Pancreas (tissue), 10 donors: ENCODE data around the gene SHROOM3. TPM values are rescaled to one million over a fixed set of nuclear protein-coding genes. Genes with fewer than 3 reads are reported as not detected.

Experiments used
- ATAC-seq, 4 donors: fragments of 200-7000 bp; cut with Tn5 transposase; one replicate each; pipeline versions ENCODE4 v1.8.0 to v1.9.1; 2020; ENCODE audit warnings: mild to moderate bottlenecking in 4 of 4, moderate library complexity in 4 of 4
- DNase-seq, 6 donors: peaks; one replicate each; pipeline ENCODE4 v3.0.0-alpha.2; 2020
- FAIRE-seq: peaks from 2 replicates; lab custom pipeline; 2012; peaks lifted over from hg19 to GRCh38; lab: Jason Lieb, UNC
- H3K27ac ChIP-seq, 4 donors: fragments of 200-600 bp; sonication (generic); 1 replicate in 3 of 4; 2 replicates in 1 of 4; pipeline versions ENCODE4 v1.5.0 to v1.8.0; 2020
- H3K27me3 ChIP-seq, 4 donors: fragments of 200-600 bp; one replicate each; pipeline ENCODE4 v1.8.0; 2021
- H3K36me3 ChIP-seq, 3 donors: fragments of 200-600 bp; sonication (generic) in 1 of 3; one replicate each; pipeline versions ENCODE4 v1.5.0 to v1.8.0; 2020 to 2021
- H3K4me1 ChIP-seq, 3 donors: fragments of 200-600 bp; one replicate each; pipeline ENCODE4 v1.8.0; 2021
- H3K4me3 ChIP-seq, 4 donors: fragments of 200-600 bp; sonication (generic) in 2 of 4; one replicate each; pipeline versions ENCODE4 v1.5.0 to v1.8.0; 2020 to 2021
- H3K9me3 ChIP-seq, 4 donors: fragments of 200-600 bp; one replicate each; pipeline ENCODE4 v1.8.0; 2021
- WGBS, 2 donors: extraction: QIAGEN DNeasy Blood & Tissue Kit; methylation state at CpG; one replicate each; pipeline ENCODE4 v1.1.7; 2013; 5-methylcytosine and 5-hydroxymethylcytosine counted together
- intact Hi-C, 3 donors: fragments of 100-400 bp; cut with DNase I; formaldehyde crosslinking; loops; one replicate each; pipeline versions ENCODE4 v1.11.1 to v1.14.2; 2022
- polyA plus RNA-seq, 2 donors: library from polyadenylated mRNA; stranded (reverse); fragments of 200-250 nt; gene quantifications; one replicate each; pipeline ENCODE4 v1.2.3, GENCODE V29; 2013
- total RNA-seq, 6 donors: library from RNA; stranded (reverse); fragmentation: NEBNext Ultra II Directional in 4 of 6; extraction: Animal tissue kit (Norgen Biotek cat#: 25700) in 4 of 6; gene quantifications; one replicate each; pipeline versions ENCODE4 v1.2.1 to v1.2.4, GENCODE V29; 2021 to 2023
- TF ChIP-seq, protein P1 (sequence below), 4 donors: fragments of 200-600 bp; sonication (generic) in 3 of 4; IDR thresholded peaks; one replicate each; pipeline versions ENCODE4 v1.5.0 to v1.8.0; 2021; ENCODE audit warnings: antibody characterized with exemption in 4 of 4
- donor health status: healthy with polysubstance abuse.
- donor health status: DM: no; HTN: no; CAD: no; lungs with moderate emphysema.
- donor health status: DM: no; HTN: no; CAD: no.
- donor health status: control.
- donor health status: control.
- donor health status: Bipolar disorder and iron deficiency.
- donor health status: DM: yes; HTN: yes; CAD: no.
- donor health status: DM: no; HTN: no; CAD: no.
- donor health status: DM: no; HTN: no; CAD: no.
- donor health status: DM: yes; HTN: yes; CAD: no.

The SHROOM3 gene
- total and polyA plus RNA-seq, 8 donors: 6.2 to 43.5 (median 17.1) TPM

DNA sequence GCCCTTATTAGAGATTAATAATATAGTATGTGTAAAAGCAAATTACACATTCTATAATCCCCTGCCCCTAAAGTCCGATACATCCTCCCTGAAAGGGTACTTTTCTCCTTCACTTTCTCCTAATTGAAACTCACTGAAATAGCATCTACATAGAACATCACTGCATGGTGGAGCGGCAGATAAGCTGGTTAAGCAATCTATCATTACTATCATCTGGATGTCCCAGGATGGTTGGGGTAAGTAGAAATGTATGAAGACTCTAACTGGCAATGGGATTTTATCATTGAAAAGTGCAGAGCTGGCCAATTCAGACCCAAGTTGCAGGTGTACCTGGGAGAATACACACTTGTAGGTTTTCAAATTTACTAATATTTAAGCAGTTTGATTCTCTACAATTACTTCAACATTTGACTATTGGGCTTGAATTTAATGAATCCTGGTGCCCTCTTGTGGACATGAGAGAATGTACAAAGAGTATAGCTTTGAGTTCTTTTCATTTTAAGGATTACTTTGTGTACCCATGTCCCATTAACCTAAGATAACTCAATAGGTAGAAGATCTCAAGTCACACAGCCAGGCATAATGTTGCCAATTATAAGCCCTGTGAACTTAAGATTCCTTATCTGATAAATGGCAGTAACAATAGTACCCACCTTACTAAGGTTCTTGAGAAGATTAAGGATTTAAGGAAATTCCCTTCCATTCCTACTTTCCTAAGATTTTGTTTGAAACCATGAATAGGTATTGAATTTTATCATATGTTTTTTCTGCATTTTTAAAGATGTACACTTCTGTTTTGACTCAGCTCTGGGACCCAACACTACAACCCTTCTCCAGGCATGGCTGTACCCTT lies 69.8 kb downstream of the SHROOM3 start:
- intact Hi-C loops: loop anchor here (5.0 to 10.0 kb wide), 2 partner anchors 73 to 250 kb away; no protein-coding TSS in a partner anchor
- TF ChIP-seq, protein P1, sequence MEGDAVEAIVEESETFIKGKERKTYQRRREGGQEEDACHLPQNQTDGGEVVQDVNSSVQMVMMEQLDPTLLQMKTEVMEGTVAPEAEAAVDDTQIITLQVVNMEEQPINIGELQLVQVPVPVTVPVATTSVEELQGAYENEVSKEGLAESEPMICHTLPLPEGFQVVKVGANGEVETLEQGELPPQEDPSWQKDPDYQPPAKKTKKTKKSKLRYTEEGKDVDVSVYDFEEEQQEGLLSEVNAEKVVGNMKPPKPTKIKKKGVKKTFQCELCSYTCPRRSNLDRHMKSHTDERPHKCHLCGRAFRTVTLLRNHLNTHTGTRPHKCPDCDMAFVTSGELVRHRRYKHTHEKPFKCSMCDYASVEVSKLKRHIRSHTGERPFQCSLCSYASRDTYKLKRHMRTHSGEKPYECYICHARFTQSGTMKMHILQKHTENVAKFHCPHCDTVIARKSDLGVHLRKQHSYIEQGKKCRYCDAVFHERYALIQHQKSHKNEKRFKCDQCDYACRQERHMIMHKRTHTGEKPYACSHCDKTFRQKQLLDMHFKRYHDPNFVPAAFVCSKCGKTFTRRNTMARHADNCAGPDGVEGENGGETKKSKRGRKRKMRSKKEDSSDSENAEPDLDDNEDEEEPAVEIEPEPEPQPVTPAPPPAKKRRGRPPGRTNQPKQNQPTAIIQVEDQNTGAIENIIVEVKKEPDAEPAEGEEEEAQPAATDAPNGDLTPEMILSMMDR (IDR thresholded peaks at IDR 0.05): peak; percentile 30 to 44 (median 36)
- ATAC-seq (peak; percentile 68 to 85 (median 80)), DNase-seq (no peak), FAIRE-seq (peak; percentile 94)
- WGBS, 2 donors: 53 to 55% methylated on average over 2 of the region's 2 CpGs
- H3K27ac ChIP-seq: no peak overlapping the region
- no peak overlapping the region for H3K4me3 ChIP-seq
- no peaks in the 10 kb centered on the region for H3K36me3 ChIP-seq
- H3K9me3 ChIP-seq: no peaks in the 10 kb centered on the region
- no peaks in the 10 kb centered on the region for H3K4me1 ChIP-seq
- H3K27me3 ChIP-seq: no peaks in the 10 kb centered on the region

DNA sequence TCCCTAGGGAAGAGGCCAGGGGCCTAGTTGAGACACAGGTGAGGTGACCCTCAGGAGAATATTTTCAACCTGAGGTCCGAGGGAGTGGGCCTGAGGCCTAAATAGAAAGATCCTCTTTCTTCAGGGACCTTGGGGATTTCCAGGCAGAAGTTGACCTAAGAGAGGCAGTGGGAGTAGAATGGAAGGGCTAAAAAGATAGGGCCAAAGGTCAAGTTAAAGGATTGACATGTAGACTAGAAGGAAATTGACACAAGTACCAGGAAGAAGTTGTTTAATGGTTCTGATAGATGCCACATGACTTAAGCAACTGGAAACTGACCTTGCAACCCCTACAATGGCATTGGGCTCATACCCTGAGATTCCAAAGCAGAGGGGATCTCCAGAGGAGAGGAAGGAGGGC lies 76.9 kb downstream of the SHROOM3 start:
- TF ChIP-seq, protein P1 (IDR thresholded peaks at IDR 0.05): no peak
- intact Hi-C loops: loop anchor here in 1 of 3 donors (5.0 kb wide), 1 partner anchor 240 kb away; no protein-coding TSS in a partner anchor
- 75 to 86% methylated on average over 1 of the region's 1 CpG for WGBS, 2 donors
- Histone ChIP-seq H3K4me1 (peaks cover 0 to 12% (median 7%) of the 10 kb centered on the region in 3 donors), H3K9me3 (no peaks in the 10 kb centered on the region), H3K36me3 (no peaks in the 10 kb centered on the region), H3K27ac (peak overlapping the region in 2 of 4 donors; percentile 51 to 57), H3K4me3 (no peak overlapping the region), H3K27me3 (no peaks in the 10 kb centered on the region)
- DNase-seq (no peak), ATAC-seq (peak in 3 of 4 donors; percentile 11 to 43 (median 37)), FAIRE-seq (no peak)

DNA sequence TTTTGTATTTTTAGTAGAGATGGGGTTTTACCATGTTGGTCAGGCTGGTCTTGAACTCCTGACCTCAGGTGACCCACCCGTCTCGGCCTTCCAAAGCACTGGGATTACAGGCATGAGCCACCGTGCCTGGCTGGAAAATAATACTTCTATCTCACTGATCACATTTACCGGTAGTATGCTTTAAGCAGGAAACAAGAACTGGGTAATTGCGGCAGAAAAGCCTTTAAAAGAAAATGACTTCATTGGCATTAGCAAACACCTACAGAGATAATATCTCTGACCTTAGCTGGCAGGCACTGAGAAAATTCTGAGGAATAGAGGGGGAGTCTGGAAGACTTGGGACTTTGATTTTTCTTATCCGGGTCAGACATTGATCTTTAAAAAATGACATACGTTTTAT lies 78.5 kb downstream of the SHROOM3 start:
- ATAC-seq: peak; percentile 41 to 70 (median 56)
- H3K27me3 ChIP-seq: no peaks in the 10 kb centered on the region
- no peaks in the 10 kb centered on the region for H3K9me3 ChIP-seq
- 50 to 58% methylated on average over 6 to 7 of the region's 7 CpGs for WGBS, 2 donors
- no peak overlapping the region for H3K4me3 ChIP-seq
- intact Hi-C loops: loop anchor here in 1 of 3 donors (5.0 kb wide), 1 partner anchor 239 kb away; no protein-coding TSS in a partner anchor
- H3K36me3 ChIP-seq: no peaks in the 10 kb centered on the region
- no peak for DNase-seq
- TF ChIP-seq, protein P1 (IDR thresholded peaks at IDR 0.05): no peak
- H3K4me1 ChIP-seq: peaks cover 0 to 12% (median 7%) of the 10 kb centered on the region in 3 donors
- peak overlapping the region in 2 of 4 donors; percentile 25 to 38 for H3K27ac ChIP-seq
- FAIRE-seq: no peak

DNA sequence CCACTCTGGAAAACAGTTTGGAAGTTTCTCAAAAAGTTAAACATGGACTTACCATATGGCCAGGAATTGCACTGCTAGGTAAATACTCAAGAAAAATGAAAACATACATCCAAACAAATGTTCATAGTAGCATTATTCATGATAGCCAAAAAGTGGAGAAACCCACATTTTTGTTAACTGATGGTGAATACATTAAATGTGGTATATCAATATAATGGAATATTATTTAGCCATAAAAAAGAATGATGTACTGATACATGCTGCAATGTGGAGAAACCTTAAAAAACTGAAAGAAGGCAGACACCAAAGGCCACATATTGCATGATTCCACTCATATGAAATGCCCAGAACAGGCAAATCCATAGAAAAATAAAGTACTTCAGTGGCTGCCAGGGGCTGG lies 79.1 kb downstream of the SHROOM3 start:
- H3K36me3 ChIP-seq: no peaks in the 10 kb centered on the region
- intact Hi-C loops: loop anchor here in 1 of 3 donors (5.0 kb wide), 1 partner anchor 238 kb away; no protein-coding TSS in a partner anchor
- H3K4me3 ChIP-seq: no peak overlapping the region
- TF ChIP-seq, protein P1 (IDR thresholded peaks at IDR 0.05): no peak
- ATAC-seq: no peak
- no peaks in the 10 kb centered on the region for H3K27me3 ChIP-seq
- no peak for DNase-seq
- FAIRE-seq: no peak
- peaks cover 0 to 12% (median 7%) of the 10 kb centered on the region in 3 donors for H3K4me1 ChIP-seq
- H3K27ac ChIP-seq: no peak overlapping the region
- H3K9me3 ChIP-seq: no peaks in the 10 kb centered on the region
